Calu3 (cell line): ENCODE data around the gene NALCN. TPM values are rescaled to one million over a fixed set of nuclear protein-coding genes. Genes with fewer than 3 reads are reported as not detected.

Source experiments
- BruUV-seq: library from RNA; stranded (reverse); fragments of 400-500 nt; replicated peaks from 2 replicates; lab custom pipeline; 2021; lab: Mats Ljungman, UMichigan
- CTCF ChIA-PET: fragments of 300-600 bp; sonication (Branson Sonifier 250); formaldehyde crosslinking; loops from one replicate; lab custom pipeline; 2022; ENCODE audit warnings: antibody characterized with exemption; lab: Charles Lee
- DNase-seq: peaks from one replicate; pipeline ENCODE4 v3.0.0; 2022
- H3K27ac Mint-ChIP-seq: one replicate; pipeline ENCODE4 v1.8.0; 2022; ENCODE audit warnings: mixed read lengths; ENCODE audit not compliant: unreplicated experiment
- H3K27me3 Mint-ChIP-seq: one replicate; pipeline ENCODE4 v1.8.0; 2022; ENCODE audit warnings: mixed read lengths; ENCODE audit not compliant: unreplicated experiment
- H3K36me3 Mint-ChIP-seq: one replicate; pipeline ENCODE4 v1.8.0; 2022; ENCODE audit warnings: mild to moderate bottlenecking, moderate library complexity, mixed read lengths; ENCODE audit not compliant: insufficient read depth, unreplicated experiment
- H3K4me1 Mint-ChIP-seq: one replicate; pipeline ENCODE4 v1.8.0; 2022; ENCODE audit warnings: mild to moderate bottlenecking, low read depth, mixed read lengths; ENCODE audit not compliant: unreplicated experiment
- H3K4me3 Mint-ChIP-seq: one replicate; pipeline ENCODE4 v1.8.0; 2022; ENCODE audit warnings: mild to moderate bottlenecking, low read depth, moderate library complexity, mixed read lengths; ENCODE audit not compliant: unreplicated experiment
- H3K9me3 Mint-ChIP-seq: one replicate; pipeline ENCODE4 v1.8.0; 2022; ENCODE audit warnings: low read depth, mixed read lengths; ENCODE audit not compliant: unreplicated experiment
- CTCF ChIP-seq: fragments of 200-600 bp; IDR thresholded peaks from one replicate; pipeline ENCODE4 v1.8.0; 2022; ENCODE audit warnings: antibody characterized with exemption; ENCODE audit not compliant: unreplicated experiment
- intact Hi-C: fragments of 100-400 bp; cut with micrococcal nuclease; formaldehyde crosslinking; loops from one replicate; pipeline ENCODE4 v1.10.0; 2022; ENCODE audit not compliant: unreplicated experiment
- total RNA-seq: library from RNA; stranded (reverse); gene quantifications from 2 replicates; pipeline ENCODE4 v1.2.3, GENCODE V29; 2022

Gene NALCN
- total RNA-seq, 1 experiment from 2014 or later = 2.8 TPM

GRCh38 chr13:101450749-101451130 lies 34.4 kb upstream of the NALCN start:
- TF ChIP-seq CTCF = no peak
- Mint-ChIP-seq H3K36me3 (no peaks in the 10 kb centered on the region), H3K9me3 (no peaks in the 10 kb centered on the region), H3K4me1 (peaks cover 15% of the 10 kb centered on the region), H3K27ac (no peak overlapping the region), H3K27me3 (no peaks in the 10 kb centered on the region), H3K4me3 (no peak overlapping the region)
- no peak for DNase-seq
- BruUV-seq = no TSS peak
- CTCF ChIA-PET = no interaction called here
- intact Hi-C loops = loop anchor here (5.0 kb wide), 1 partner anchor 33 kb away; the partner anchor contains the start of gene NALCN

- H3K4me3 Mint-ChIP-seq = no peak overlapping the region
- peaks cover 14% of the 10 kb centered on the region for H3K4me1 Mint-ChIP-seq
- BruUV-seq = no TSS peak
- H3K27ac Mint-ChIP-seq = no peak overlapping the region
- H3K36me3 Mint-ChIP-seq = no peaks in the 10 kb centered on the region
- H3K9me3 Mint-ChIP-seq = no peaks in the 10 kb centered on the region
- no peak for DNase-seq
- CTCF ChIA-PET = no interaction called here
- H3K27me3 Mint-ChIP-seq = no peaks in the 10 kb centered on the region
- intact Hi-C loops = loop anchor here (5.0 kb wide), 1 partner anchor 33 kb away; the partner anchor contains the start of gene NALCN
- TF ChIP-seq CTCF = no peak
Observed at GRCh38 chr13:101449790-101450748, 33.8 kb upstream of the NALCN start.

- Mint-ChIP-seq H3K9me3 (no peaks in the 10 kb centered on the region), H3K27ac (no peak overlapping the region), H3K36me3 (no peaks in the 10 kb centered on the region), H3K4me1 (peaks cover 8% of the 10 kb centered on the region), H3K4me3 (no peak overlapping the region), H3K27me3 (no peaks in the 10 kb centered on the region)
- no peak for TF ChIP-seq CTCF
- intact Hi-C loops = no loop called here
- no peak for DNase-seq
- no TSS peak for BruUV-seq
- CTCF ChIA-PET = no interaction called here
Observed at GRCh38 chr13:101447852-101448251, 31.5 kb upstream of the NALCN start.

- CTCF ChIA-PET = no interaction called here
- Mint-ChIP-seq H3K4me3 (no peak overlapping the region), H3K9me3 (no peaks in the 10 kb centered on the region), H3K27ac (no peak overlapping the region), H3K27me3 (no peaks in the 10 kb centered on the region), H3K4me1 (no peaks in the 10 kb centered on the region), H3K36me3 (no peaks in the 10 kb centered on the region)
- DNase-seq = no peak
- no peak for TF ChIP-seq CTCF
- intact Hi-C loops = no loop called here
- no TSS peak for BruUV-seq
Observed at GRCh38 chr13:101434486-101434885, 18.2 kb upstream of the NALCN start.
